Stimulated activated CD4-positive, alpha-beta T cell treated with anti-CD3 and anti-CD28 coated beads, Interleukin-1b, Interleukin-23, amount 100 ng/mL, for 48 hours (primary cell): ENCODE measurements around the gene PPP4R3A.
"Not testable (repeated sequence)": the region's sequence is repeated elsewhere in the genome, so short reads cannot be mapped to it uniquely, and the experiment has no call there.

Source experiments
- DNase-seq: peaks from one replicate; pipeline ENCODE4 v3.0.0-alpha.2; 2020

The PPP4R3A gene

DNA sequence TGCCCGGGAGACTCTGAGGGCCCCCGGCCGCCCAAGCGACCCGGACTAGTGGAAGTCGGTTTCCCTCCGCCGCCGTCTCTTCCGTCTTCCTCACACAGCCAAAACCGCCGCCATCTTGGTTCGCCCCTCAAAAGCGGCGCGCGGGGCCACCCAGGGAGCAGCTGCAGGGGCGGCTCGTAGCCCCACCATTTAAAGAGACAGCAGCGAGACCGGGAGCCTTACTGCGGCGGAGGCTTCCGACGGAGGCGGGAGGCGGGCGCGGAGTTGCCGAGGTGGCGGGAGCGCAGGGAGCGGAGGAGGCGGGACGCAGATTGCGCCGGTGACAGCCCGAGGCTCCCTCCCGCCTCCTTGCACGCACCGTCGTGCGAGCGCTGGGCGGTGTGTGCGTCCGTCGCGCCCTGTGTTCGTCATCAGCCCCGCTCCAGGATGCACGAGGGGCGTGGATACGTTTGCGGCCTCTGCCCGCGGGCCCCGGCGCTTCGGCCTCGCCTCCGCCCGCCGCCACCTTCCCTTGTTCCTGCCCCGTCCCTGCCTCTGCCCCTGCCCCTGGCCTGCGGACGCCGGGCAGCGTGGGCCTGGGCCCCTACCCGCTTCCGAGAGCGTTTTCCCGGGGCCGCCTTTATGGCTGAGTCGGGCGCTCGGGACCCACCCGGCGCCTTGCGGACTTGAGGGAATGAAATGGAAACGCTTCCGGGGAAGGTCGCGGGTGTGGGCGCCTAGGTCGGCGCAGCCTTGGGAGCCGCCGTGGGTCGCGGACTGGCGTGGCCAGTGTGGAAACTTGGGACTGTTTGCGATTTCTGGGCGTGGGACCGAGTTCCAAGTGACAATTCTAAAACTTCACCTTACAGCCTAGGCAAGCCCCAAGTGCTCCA, at the start of gene PPP4R3A:
Gene PPP4R3A, minus strand, starts transcription at position 140 of the 872 bp plus-strand sequence. CDS start 663 bp downstream, outside the sequence.
- DNase-seq: peak; percentile 94

- DNase-seq: no peak
These were observed 45.4 kb upstream of the PPP4R3A start for GRCh38 chr14:91555531-91555930.

- no peak for DNase-seq
These were observed 44.6 kb upstream of the PPP4R3A start for GRCh38 chr14:91554535-91555332.

- DNase-seq: no peak
These were observed 38.0 kb upstream of the PPP4R3A start for GRCh38 chr14:91548108-91548507.

GRCh38 chr14:91545946-91546716, 36.0 kb upstream of the PPP4R3A start:
- DNase-seq: no peak

DNA sequence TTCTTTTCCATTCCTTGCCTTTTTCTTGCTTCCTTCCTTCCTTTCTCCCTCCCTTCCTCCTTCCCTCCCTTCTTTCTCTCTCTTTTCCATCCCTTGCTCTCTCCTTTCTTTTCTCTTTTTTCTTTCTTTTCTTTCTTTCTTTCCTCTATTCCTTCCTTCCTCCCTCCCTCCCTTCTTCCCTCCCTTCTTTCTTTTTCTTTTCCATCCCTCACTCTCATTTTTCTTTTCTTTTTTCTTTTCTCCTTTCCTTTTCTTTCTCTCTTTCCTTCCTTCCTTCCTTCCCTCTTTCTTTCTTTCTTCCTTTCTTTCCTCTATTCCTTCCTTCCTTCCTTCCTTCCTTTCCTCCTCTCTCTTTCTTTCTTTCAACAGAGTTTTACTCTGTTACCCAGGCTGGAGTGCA, 35.1 kb upstream of the PPP4R3A start:
- DNase-seq: no peak

DNA sequence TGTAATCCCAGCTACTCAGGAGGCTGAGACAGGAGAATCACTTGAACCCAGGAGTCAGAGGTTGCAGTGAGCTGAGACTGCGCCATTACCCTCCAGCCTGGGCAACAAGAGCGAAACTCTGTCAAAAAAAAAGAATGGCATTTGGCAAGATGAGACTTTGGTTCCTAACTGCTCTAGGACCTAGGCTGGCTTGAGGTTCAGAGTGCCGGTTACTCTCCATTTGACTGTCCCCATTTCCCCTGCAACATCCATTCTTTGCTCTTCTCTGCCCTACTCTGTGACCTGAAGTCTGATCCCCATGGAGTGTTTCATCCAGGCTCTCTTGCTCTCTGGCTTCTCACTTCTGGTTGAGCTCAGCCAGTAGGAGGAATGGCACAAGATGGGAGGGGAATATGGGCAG, 26.2 kb upstream of the PPP4R3A start:
- no peak for DNase-seq

DNA sequence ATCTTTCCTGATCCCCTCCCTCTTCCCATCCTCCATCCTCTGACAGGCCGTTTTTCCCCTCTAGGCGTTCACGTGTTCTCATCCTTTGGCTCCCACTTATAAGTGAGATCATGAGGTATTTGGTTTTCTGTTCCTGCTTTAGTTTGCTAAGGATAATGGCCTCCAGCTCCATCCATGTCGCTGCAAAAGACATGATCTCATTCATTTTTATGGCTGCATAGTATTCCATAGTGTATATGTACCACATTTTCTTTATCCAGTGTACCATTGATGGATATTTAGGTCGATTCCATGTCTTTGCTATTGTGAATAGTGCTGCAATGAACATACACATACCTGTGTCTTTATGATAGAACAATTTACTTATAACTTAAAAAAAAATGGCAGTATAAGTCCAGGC, 23.9 kb upstream of the PPP4R3A start:
- not testable (repeated sequence) for DNase-seq

- DNase-seq: no peak
These were observed 23.5 kb upstream of the PPP4R3A start for GRCh38 chr14:91533623-91534022.

GRCh38 chr14:91523972-91524371, 13.9 kb upstream of the PPP4R3A start:
- no peak for DNase-seq

GRCh38 chr14:91521061-91521640, 11.0 kb upstream of the PPP4R3A start:
- DNase-seq: no peak

- no peak for DNase-seq
These were observed 10.0 kb upstream of the PPP4R3A start for GRCh38 chr14:91520138-91520537.

DNA sequence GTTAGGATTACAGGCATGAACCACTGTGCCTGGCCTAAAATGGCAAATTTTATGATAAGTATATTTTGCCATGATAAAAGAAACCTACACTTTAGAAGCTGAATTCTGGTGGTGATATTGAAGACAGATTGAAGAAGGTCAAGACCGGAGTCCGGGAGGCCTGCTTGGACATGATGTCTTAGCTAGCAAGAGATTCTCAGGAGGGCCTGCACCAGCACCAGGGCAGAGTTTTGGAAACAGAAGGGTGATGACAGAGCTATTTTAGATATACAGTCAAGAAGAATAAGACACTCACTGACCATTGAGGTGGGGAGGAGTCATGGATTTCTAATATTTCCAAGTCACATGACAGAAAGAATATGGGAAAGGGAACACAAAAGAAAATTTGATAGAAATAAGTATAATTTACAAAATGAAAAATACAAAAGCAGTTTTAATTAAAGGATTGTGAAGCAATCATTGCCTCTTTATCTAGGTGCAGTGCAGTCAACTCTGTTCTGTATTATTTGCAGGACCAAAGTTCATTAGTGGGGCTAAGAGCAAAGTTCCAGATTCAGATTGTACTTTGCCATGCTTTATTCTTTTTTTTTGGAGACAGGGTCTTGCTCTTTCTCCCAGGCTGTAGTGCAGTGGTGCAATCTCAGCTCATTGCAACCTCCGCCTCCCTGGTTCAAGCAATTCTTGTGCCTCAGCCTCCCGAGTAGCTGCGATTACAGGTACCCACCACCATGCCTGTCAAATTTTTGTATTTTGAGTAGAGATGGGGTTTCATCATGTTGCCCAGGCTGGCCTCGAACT, 9.3 kb upstream of the PPP4R3A start:
- no peak for DNase-seq

DNA sequence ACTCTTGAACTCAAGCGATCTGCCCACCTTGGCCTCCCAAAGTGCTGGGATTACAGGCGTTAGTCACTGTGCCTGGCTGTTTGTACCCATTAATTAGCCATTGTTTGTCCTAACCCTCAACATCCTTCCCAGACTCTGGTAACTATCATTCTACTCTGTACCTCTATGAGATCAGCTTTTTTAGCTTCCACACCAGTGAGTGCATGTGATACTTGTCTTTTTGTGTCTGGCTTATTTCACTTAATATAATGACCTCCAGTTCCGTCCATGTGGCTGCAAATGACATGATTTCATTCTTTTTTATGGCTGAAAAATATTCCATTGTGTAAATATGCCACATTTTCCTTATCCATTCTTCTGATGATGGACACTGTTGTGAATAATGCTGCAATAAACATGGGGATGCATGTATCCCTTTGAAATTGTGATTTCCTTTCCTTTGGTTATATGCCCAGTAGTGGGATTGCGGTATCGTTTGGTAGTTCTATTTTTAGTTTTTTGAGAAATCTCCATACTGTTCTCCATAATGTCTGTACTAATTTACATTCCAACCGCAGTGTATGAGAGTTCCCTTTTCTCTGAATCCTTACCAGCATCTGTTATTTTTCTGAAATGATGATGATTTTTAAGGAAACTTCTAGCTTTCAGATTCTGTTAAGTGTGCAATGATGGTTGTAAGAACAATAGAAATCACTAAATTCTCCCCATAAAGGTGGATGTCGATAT, 6.7 kb upstream of the PPP4R3A start:
- no peak for DNase-seq

DNA sequence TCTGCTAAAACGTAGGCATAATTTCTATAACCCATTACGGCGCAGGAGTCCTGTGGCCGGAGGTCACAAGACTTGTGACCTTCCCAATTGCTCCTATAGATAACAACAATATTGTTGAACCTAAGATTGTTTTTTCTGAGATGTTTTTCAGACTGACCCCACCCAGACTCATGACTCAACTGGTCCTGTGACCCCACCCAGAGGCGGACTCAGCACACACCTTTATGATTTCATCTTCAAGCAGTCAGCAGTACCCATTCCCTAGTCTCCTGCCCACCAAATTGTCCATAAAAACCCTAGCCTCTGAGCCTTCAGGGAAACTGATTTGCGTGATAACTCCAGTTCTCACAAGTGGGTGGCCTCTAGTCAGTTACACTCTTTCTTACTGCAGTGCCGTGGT, 5.9 kb upstream of the PPP4R3A start:
- no peak for DNase-seq

GRCh38 chr14:91511043-91511383, 903 bp upstream of the PPP4R3A start:
- no peak for DNase-seq

- no peak for DNase-seq
These were observed 286 bp downstream of the PPP4R3A start for GRCh38 chr14:91509878-91510170.

- peak; percentile 43 for DNase-seq
These were observed 830 bp downstream of the PPP4R3A start for GRCh38 chr14:91509083-91509877.

- DNase-seq: no peak
These were observed 2.0 kb downstream of the PPP4R3A start for GRCh38 chr14:91508105-91508504.

- DNase-seq: no peak
These were observed 3.9 kb downstream of the PPP4R3A start for GRCh38 chr14:91506226-91506625.

- DNase-seq: no peak
These were observed 7.1 kb downstream of the PPP4R3A start for GRCh38 chr14:91503000-91503504.
